H1 (cell line): ENCODE results near the gene CRX. TPM values are rescaled to one million over a fixed set of nuclear protein-coding genes. Genes with fewer than 3 reads are reported as not detected.

Experiments
- BRCA1 ChIP-seq: IDR thresholded peaks from 2 replicates; pipeline ENCODE4 v1.6.1; 2012; ENCODE audit warnings: low read depth, low read length, improper control_type of control experiment
- CHD7 ChIP-seq: fragments of 300-600 bp; sonication (generic); IDR thresholded peaks from 2 replicates; pipeline ENCODE4 v1.7.1; 2012; ENCODE audit warnings: low read length, moderate library complexity, mild to moderate bottlenecking, inconsistent platforms; ENCODE audit not compliant: insufficient replicate concordance
- KDM1A ChIP-seq: fragments of 200-600, 300-600 bp; sonication (generic); IDR thresholded peaks from 2 replicates; pipeline ENCODE4 v1.7.1; 2016; ENCODE audit warnings: mild to moderate bottlenecking, low read length, borderline replicate concordance
- RBBP5 ChIP-seq: IDR thresholded peaks from 2 replicates; pipeline ENCODE4 v1.7.1; 2012; ENCODE audit warnings: low read depth, mild to moderate bottlenecking, inconsistent platforms, low read length, moderate library complexity, borderline replicate concordance
- RXRA ChIP-seq: IDR thresholded peaks from 2 replicates; pipeline ENCODE4 v1.6.1; 2011; ENCODE audit warnings: low read depth, mild to moderate bottlenecking, low read length, moderate library complexity; ENCODE audit not compliant: insufficient read depth
- polyA plus RNA-seq, 7 experiments: library from polyadenylated mRNA; depleted of rRNA in 3 of 7; stranded (reverse) in 5 of 7; unstranded in 2 of 7; fragments of >200 nt in 5 of 7; fragments of 200-250 nt in 2 of 7; gene quantifications; 1 replicate in 5 of 7; 2 replicates in 1 of 7; 4 replicates in 1 of 7; pipeline versions ENCODE4 v1.2.1 to v1.2.3, GENCODE V29; 2011 to 2013; ENCODE audit warnings: missing spikeins in 2 of 7, mixed read lengths in 2 of 7
- total RNA-seq: library from RNA; stranded (reverse); fragmentation: NEBNext Ultra II Directional; extraction: Animal tissue kit (Norgen Biotek cat#: 25700); gene quantifications from 2 replicates; pipeline ENCODE4 v1.2.1, GENCODE V29; 2021

The CRX gene
- total and polyA plus RNA-seq, 2 of the 8 experiments (the other 6 are each of a cell fraction or from before 2014, with no cell fraction given) = 0.08 TPM; not detected in 1

GRCh38 chr19:47860602-47861297 is 39.0 kb downstream of the CRX start (continued):
- TF ChIP-seq BRCA1 (no peak), KDM1A (no peak), RBBP5 (no peak), RXRA (no peak), CHD7 (no peak)
